MM.1S (cell line): ENCODE data around the gene MARCHF7.

ENCODE experiments used
- DNase-seq: peaks from one replicate; pipeline ENCODE4 v3.0.0-alpha.2; 2015
- H2AFZ ChIP-seq: fragments of 300-600 bp; sonication (generic); 2 replicates; pipeline ENCODE4 v1.6.0; 2016; ENCODE audit warnings: antibody characterized with exemption, low read length
- H3F3A ChIP-seq: fragments of 300-600 bp; sonication (generic); 2 replicates; pipeline ENCODE4 v1.6.1; 2016; ENCODE audit warnings: mild to moderate bottlenecking, antibody characterized with exemption, low read length, moderate library complexity, mixed read lengths; ENCODE audit not compliant: insufficient read depth
- H3K27ac ChIP-seq: fragments of 300-600 bp; sonication (generic); 2 replicates; pipeline ENCODE4 v1.5.1; 2016; ENCODE audit warnings: mild to moderate bottlenecking, low read length
- H3K27me3 ChIP-seq: fragments of 300-600 bp; sonication (generic); replicated peaks from 2 replicates; pipeline ENCODE4 v1.6.0; 2016; ENCODE audit warnings: low read length; ENCODE audit not compliant: insufficient read depth
- H3K36me3 ChIP-seq: fragments of 300-600 bp; sonication (generic); replicated peaks from 2 replicates; pipeline ENCODE4 v1.6.1; 2016; ENCODE audit warnings: mild to moderate bottlenecking, low read length, mixed read lengths; ENCODE audit not compliant: insufficient read depth
- H3K4me1 ChIP-seq: fragments of 300-600 bp; sonication (generic); 2 replicates; pipeline ENCODE4 v1.6.1; 2016; ENCODE audit warnings: low read length, mixed read lengths
- H3K4me2 ChIP-seq: fragments of 300-600 bp; sonication (generic); 2 replicates; pipeline ENCODE4 v1.6.0; 2016; ENCODE audit warnings: low read depth, low read length
- H3K4me3 ChIP-seq: fragments of 300-600 bp; sonication (generic); 2 replicates; pipeline ENCODE4 v1.5.1; 2016; ENCODE audit warnings: low read length, mixed read lengths
- H3K79me2 ChIP-seq: fragments of 300-600 bp; sonication (generic); 2 replicates; pipeline ENCODE4 v1.6.1; 2016; ENCODE audit warnings: mixed run types, low read length, mixed read lengths
- H3K9ac ChIP-seq: fragments of 300-600 bp; sonication (generic); 2 replicates; pipeline ENCODE4 v1.6.1; 2016; ENCODE audit warnings: low read length, mixed read lengths
- H3K9me2 ChIP-seq: fragments of 300-600 bp; sonication (generic); replicated peaks from 2 replicates; pipeline ENCODE4 v1.6.1; 2016; ENCODE audit warnings: mild to moderate bottlenecking, low read length, mixed read lengths; ENCODE audit not compliant: insufficient read depth
- H3K9me3 ChIP-seq: fragments of 300-600 bp; sonication (generic); replicated peaks from 2 replicates; pipeline ENCODE4 v1.6.1; 2016; ENCODE audit warnings: mild to moderate bottlenecking, low read length, mixed read lengths; ENCODE audit not compliant: insufficient read depth
- H4K20me1 ChIP-seq: fragments of 300-600 bp; sonication (generic); 2 replicates; pipeline ENCODE4 v1.6.1; 2016; ENCODE audit warnings: mild to moderate bottlenecking, low read length, moderate library complexity, mixed read lengths; ENCODE audit not compliant: insufficient read depth
- EZH2 ChIP-seq: fragments of 300-600 bp; sonication (generic); optimal IDR thresholded peaks from 2 replicates; pipeline ENCODE3; 2017; ENCODE audit warnings: low read depth, mild to moderate bottlenecking, antibody characterized with exemption, low read length, mixed read lengths
- EZH2phosphoT487 ChIP-seq: fragments of 300-600 bp; sonication (generic); IDR thresholded peaks from 2 replicates; pipeline ENCODE4 v1.6.1; 2018; ENCODE audit warnings: antibody characterized with exemption, low read length
- TF ChIP-seq, protein P1 (sequence below): fragments of 300-600 bp; sonication (generic); IDR thresholded peaks from 2 replicates; pipeline ENCODE4 v1.5.1; 2016; ENCODE audit warnings: antibody characterized with exemption, low read length, mixed read lengths

Gene MARCHF7

DNA sequence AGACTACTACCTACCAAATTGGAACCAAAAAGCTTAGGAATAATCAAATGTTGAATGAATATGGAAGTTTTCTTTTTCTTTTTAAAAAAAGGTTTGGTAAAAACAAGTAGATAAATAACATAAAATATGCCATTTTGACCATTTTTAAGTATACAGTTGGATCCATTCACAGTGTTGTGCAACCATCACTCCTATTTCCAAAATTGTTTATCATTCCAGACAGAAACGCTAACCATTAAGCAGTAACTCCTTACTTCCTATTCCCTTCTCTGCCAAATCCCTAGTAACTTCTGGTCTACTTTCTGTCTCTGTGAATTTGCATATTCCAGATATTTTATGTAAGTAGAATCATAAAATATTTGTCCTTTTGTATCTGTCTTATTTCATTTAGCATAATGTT lies 45.9 kb downstream of the MARCHF7 start:
- no peak for DNase-seq
- Histone ChIP-seq H3K4me2 (no peak overlapping the region), H2AFZ (no peak overlapping the region), H3K4me1 (no peaks in the 10 kb centered on the region), H3K4me3 (no peak overlapping the region), H3K9me2 (no peaks in the 10 kb centered on the region), H3K79me2 (peaks cover 46% of the 10 kb centered on the region), H3K27me3 (no peaks in the 10 kb centered on the region), H3K9ac (no peak overlapping the region), H3K36me3 (peaks cover 11% of the 10 kb centered on the region; the same call in 1 of the 2 replicates), H3K27ac (no peak overlapping the region), H3F3A (0 out of 2 replicates have a peak, but pooled peaks cover 2% of the 10 kb centered on the region), H3K9me3 (no peaks in the 10 kb centered on the region), H4K20me1 (peaks cover 5% of the 10 kb centered on the region; the same call in 1 of the 2 replicates)
- TF ChIP-seq EZH2phosphoT487: no peak
- TF ChIP-seq, protein P1, sequence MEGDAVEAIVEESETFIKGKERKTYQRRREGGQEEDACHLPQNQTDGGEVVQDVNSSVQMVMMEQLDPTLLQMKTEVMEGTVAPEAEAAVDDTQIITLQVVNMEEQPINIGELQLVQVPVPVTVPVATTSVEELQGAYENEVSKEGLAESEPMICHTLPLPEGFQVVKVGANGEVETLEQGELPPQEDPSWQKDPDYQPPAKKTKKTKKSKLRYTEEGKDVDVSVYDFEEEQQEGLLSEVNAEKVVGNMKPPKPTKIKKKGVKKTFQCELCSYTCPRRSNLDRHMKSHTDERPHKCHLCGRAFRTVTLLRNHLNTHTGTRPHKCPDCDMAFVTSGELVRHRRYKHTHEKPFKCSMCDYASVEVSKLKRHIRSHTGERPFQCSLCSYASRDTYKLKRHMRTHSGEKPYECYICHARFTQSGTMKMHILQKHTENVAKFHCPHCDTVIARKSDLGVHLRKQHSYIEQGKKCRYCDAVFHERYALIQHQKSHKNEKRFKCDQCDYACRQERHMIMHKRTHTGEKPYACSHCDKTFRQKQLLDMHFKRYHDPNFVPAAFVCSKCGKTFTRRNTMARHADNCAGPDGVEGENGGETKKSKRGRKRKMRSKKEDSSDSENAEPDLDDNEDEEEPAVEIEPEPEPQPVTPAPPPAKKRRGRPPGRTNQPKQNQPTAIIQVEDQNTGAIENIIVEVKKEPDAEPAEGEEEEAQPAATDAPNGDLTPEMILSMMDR: no peak
- no peak for TF ChIP-seq EZH2

DNA sequence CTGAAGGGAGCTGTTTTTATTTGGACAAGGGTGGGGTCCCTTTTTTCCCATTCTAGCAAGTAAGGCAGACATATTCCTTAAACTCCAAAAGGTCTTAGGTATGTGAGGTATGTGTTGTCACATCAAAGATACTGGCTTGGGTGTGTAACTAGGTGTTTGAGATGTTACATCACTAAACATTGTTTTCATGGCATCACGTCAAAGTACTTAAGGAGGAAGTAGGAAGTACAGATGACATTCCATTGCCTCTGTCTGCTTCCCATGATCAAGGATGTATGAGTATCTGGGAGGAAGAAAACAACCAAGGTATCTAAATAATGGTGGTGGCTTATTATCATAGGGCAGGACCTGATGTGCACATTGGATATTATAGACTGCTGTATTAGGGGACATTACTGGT lies 46.4 kb downstream of the MARCHF7 start:
- Histone ChIP-seq H3K9me2 (no peaks in the 10 kb centered on the region), H3K9ac (no peak overlapping the region), H3K4me3 (no peak overlapping the region), H3K27ac (no peak overlapping the region), H3K79me2 (peaks cover 46% of the 10 kb centered on the region), H3K9me3 (no peaks in the 10 kb centered on the region), H4K20me1 (peaks cover 5% of the 10 kb centered on the region; the same call in 1 of the 2 replicates), H3K4me1 (no peaks in the 10 kb centered on the region), H3K4me2 (no peak overlapping the region), H3F3A (no peaks in the 10 kb centered on the region), H3K27me3 (no peaks in the 10 kb centered on the region), H3K36me3 (peaks cover 12% of the 10 kb centered on the region; the same call in 1 of the 2 replicates), H2AFZ (no peak overlapping the region)
- no peak for TF ChIP-seq EZH2phosphoT487
- DNase-seq: no peak

GRCh38 chr2:159759577-159759976 lies 47.3 kb downstream of the MARCHF7 start:
- Histone ChIP-seq H3K27ac (no peak overlapping the region), H3K9me3 (no peaks in the 10 kb centered on the region), H3K4me2 (no peak overlapping the region), H3K4me3 (no peak overlapping the region), H2AFZ (no peak overlapping the region), H3K9me2 (no peaks in the 10 kb centered on the region), H3K79me2 (peaks cover 37% of the 10 kb centered on the region), H3K27me3 (no peaks in the 10 kb centered on the region), H3K9ac (no peak overlapping the region), H3K36me3 (peaks cover 13% of the 10 kb centered on the region; the same call in 1 of the 2 replicates), H3K4me1 (no peaks in the 10 kb centered on the region), H3F3A (no peaks in the 10 kb centered on the region), H4K20me1 (peaks cover 5% of the 10 kb centered on the region; the same call in 1 of the 2 replicates)
- no peak for TF ChIP-seq EZH2phosphoT487
- no peak for TF ChIP-seq EZH2
- TF ChIP-seq, protein P1: no peak
- DNase-seq: no peak

GRCh38 chr2:159760326-159760725 lies 48.0 kb downstream of the MARCHF7 start:
- Histone ChIP-seq H3K79me2 (peaks cover 29% of the 10 kb centered on the region), H3K27me3 (no peaks in the 10 kb centered on the region), H3K36me3 (peaks cover 10% of the 10 kb centered on the region; the same call in 1 of the 2 replicates)

More at GRCh38 chr2:159760326-159760725, 48.0 kb downstream of the MARCHF7 start:
- H3K4me3 ChIP-seq: no peak overlapping the region
- no peaks in the 10 kb centered on the region for H3F3A ChIP-seq
- no peaks in the 10 kb centered on the region for H3K9me3 ChIP-seq
- peaks cover 3% of the 10 kb centered on the region; the same call in 1 of the 2 replicates for H4K20me1 ChIP-seq
- no peaks in the 10 kb centered on the region for H3K9me2 ChIP-seq
- no peak for DNase-seq
- H3K4me2 ChIP-seq: no peak overlapping the region
- H3K9ac ChIP-seq: no peak overlapping the region
- no peak overlapping the region for H3K27ac ChIP-seq
- H2AFZ ChIP-seq: no peak overlapping the region
- TF ChIP-seq EZH2phosphoT487 (no peak), EZH2 (no peak)
- TF ChIP-seq, protein P1: no peak
- H3K4me1 ChIP-seq: no peaks in the 10 kb centered on the region
